Fibroblast of lung (primary cell): ENCODE data around the gene NR3C1. TPM values are rescaled to one million over a fixed set of nuclear protein-coding genes. Genes with fewer than 3 reads are reported as not detected.
A peak's percentile ranks its signal among the peaks of the same experiment; 100 is the strongest.

ENCODE experiments used
- DNase-seq, 2 donors: peaks; one replicate each; pipeline versions ENCODE4 v3.0.0 to v3.0.0-alpha.2; 2010; ENCODE audit warnings: low read depth in 2 of 2
- H2AFZ ChIP-seq: 2 replicates; pipeline ENCODE4 v1.5.1; 2012; ENCODE audit warnings: low read length, control low read depth, inconsistent platforms
- H3K27ac ChIP-seq: 2 replicates; pipeline ENCODE4 v1.5.1; 2011; ENCODE audit warnings: low read length, control low read depth; ENCODE audit not compliant: insufficient read depth
- H3K27me3 ChIP-seq: 2 replicates; pipeline ENCODE4 v1.5.1; 2011; ENCODE audit warnings: mild to moderate bottlenecking, low read length; ENCODE audit not compliant: control insufficient read depth, insufficient read depth
- H3K36me3 ChIP-seq: 2 replicates; pipeline ENCODE4 v1.5.1; 2011; ENCODE audit warnings: low read length; ENCODE audit not compliant: control insufficient read depth, insufficient read depth
- H3K4me1 ChIP-seq: 2 replicates; pipeline ENCODE4 v1.5.1; 2011; ENCODE audit warnings: low read length; ENCODE audit not compliant: control insufficient read depth, insufficient read depth; ENCODE audit errors: extremely low read depth
- H3K4me2 ChIP-seq: 2 replicates; pipeline ENCODE4 v1.5.1; 2011; ENCODE audit warnings: low read length, control low read depth; ENCODE audit not compliant: insufficient read depth; ENCODE audit errors: extremely low read depth
- H3K4me3 ChIP-seq, 4 experiments: fragments of 200-600 bp in 1 of 4; sonication (generic) in 1 of 4; replicated peaks in 1 of 4; 2 replicates each; pipeline ENCODE4 v1.5.1; 2011 to 2016; ENCODE audit warnings: low read length in 4 of 4, low read depth in 3 of 4, mild to moderate bottlenecking in 3 of 4, control low read depth in 2 of 4, inconsistent platforms in 1 of 4, mixed read lengths in 1 of 4; ENCODE audit not compliant: insufficient read depth in 1 of 4; ENCODE audit errors: control extremely low read depth in 1 of 4
- H3K79me2 ChIP-seq: 2 replicates; pipeline ENCODE4 v1.5.1; 2012; ENCODE audit warnings: mild to moderate bottlenecking, low read length, inconsistent platforms; ENCODE audit not compliant: control insufficient read depth, insufficient read depth
- H3K9ac ChIP-seq: 2 replicates; pipeline ENCODE4 v1.5.1; 2011; ENCODE audit warnings: mild to moderate bottlenecking, low read length, control low read depth; ENCODE audit not compliant: insufficient read depth
- H3K9me3 ChIP-seq: 2 replicates; pipeline ENCODE4 v1.5.1; 2012; ENCODE audit warnings: low read depth, low read length; ENCODE audit not compliant: control insufficient read depth, insufficient read depth
- H4K20me1 ChIP-seq: 2 replicates; pipeline ENCODE4 v1.5.1; 2011; ENCODE audit warnings: low read length; ENCODE audit not compliant: control insufficient read depth, insufficient read depth; ENCODE audit errors: extremely low read depth
- EZH2 ChIP-seq: IDR thresholded peaks from 2 replicates; pipeline ENCODE4 v1.5.1; 2012; ENCODE audit warnings: low read length, control low read depth, mild to moderate bottlenecking; ENCODE audit errors: missing control alignments
- polyA plus RNA-seq, 2 donors: library from polyadenylated mRNA; depleted of rRNA in 1 of 2; stranded (reverse) in 1 of 2; unstranded in 1 of 2; fragments of >200 nt; gene quantifications; 2 replicates each; pipeline ENCODE4 v1.2.1, GENCODE V29; 2011 to 2012; ENCODE audit warnings: missing spikeins in 1 of 2
- total RNA-seq: library from RNA; depleted of rRNA; stranded (reverse); fragments of >200 nt; gene quantifications from 2 replicates; pipeline ENCODE4 v1.2.1, GENCODE V29; 2014
- TF ChIP-seq, protein P1 (sequence below), 2 donors: IDR thresholded peaks in 1 of 2; conservative IDR thresholded peaks in 1 of 2; 1 replicate in 1 of 2; 2 replicates in 1 of 2; pipeline ENCODE4 v1.5.1; 2011 to 2012; ENCODE audit warnings: low read length in 2 of 2, control low read depth in 1 of 2, inconsistent platforms in 1 of 2, low read depth in 1 of 2, mild to moderate bottlenecking in 1 of 2

Gene NR3C1
- total and polyA plus RNA-seq, 2 donors (not counting 1 experiment from before 2014, with no cell fraction given) = 85.3 to 126 TPM

- no peaks in the 10 kb centered on the region for H4K20me1 ChIP-seq
- peaks cover 10% of the 10 kb centered on the region for H3K4me1 ChIP-seq
- peak overlapping the region; percentile 19 for H3K27ac ChIP-seq
- no peak overlapping the region for H3K4me2 ChIP-seq
- no peaks in the 10 kb centered on the region for H3K36me3 ChIP-seq
- H3K4me3 ChIP-seq = no peak overlapping the region
- DNase-seq = peak in 1 of 2 donors; percentile 61
- no peak overlapping the region for H2AFZ ChIP-seq
- no peaks in the 10 kb centered on the region for H3K27me3 ChIP-seq
- no peak overlapping the region for H3K9ac ChIP-seq
- H3K9me3 ChIP-seq = no peaks in the 10 kb centered on the region
- no peak for TF ChIP-seq EZH2
- TF ChIP-seq, protein P1, sequence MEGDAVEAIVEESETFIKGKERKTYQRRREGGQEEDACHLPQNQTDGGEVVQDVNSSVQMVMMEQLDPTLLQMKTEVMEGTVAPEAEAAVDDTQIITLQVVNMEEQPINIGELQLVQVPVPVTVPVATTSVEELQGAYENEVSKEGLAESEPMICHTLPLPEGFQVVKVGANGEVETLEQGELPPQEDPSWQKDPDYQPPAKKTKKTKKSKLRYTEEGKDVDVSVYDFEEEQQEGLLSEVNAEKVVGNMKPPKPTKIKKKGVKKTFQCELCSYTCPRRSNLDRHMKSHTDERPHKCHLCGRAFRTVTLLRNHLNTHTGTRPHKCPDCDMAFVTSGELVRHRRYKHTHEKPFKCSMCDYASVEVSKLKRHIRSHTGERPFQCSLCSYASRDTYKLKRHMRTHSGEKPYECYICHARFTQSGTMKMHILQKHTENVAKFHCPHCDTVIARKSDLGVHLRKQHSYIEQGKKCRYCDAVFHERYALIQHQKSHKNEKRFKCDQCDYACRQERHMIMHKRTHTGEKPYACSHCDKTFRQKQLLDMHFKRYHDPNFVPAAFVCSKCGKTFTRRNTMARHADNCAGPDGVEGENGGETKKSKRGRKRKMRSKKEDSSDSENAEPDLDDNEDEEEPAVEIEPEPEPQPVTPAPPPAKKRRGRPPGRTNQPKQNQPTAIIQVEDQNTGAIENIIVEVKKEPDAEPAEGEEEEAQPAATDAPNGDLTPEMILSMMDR (conservative IDR thresholded peaks at IDR 0.05 in 1 of 2, IDR thresholded peaks at IDR 0.05 in 1 of 2; ENCODE audit: low read depth in 1 of 2, low read length in 2 of 2) = no peak
- H3K79me2 ChIP-seq = no peaks in the 10 kb centered on the region
These were observed 172.1 kb downstream of the NR3C1 start for GRCh38 chr5:143231416-143231815.

DNA sequence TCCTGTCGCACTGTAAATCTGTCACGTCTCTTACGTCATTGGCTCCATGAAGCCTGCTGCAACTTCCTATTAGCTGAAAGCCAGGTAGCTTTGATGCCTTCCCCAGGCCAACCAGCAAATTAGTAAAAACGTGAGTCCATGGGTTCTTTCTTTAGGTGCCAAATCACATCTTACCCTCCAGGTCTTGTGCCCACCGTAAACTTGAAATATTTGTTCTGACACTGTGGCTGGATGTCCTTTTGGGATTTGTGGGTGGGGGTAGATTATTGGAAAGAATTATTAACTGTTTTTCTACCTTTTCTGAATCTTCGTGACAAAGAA, 172.8 kb downstream of the NR3C1 start:
- H3K4me2 ChIP-seq = no peak overlapping the region
- H3K79me2 ChIP-seq = no peaks in the 10 kb centered on the region
- no peak overlapping the region for H3K9ac ChIP-seq
- no peaks in the 10 kb centered on the region for H3K9me3 ChIP-seq
- H3K27me3 ChIP-seq = no peaks in the 10 kb centered on the region
- H2AFZ ChIP-seq = no peak overlapping the region
- H4K20me1 ChIP-seq = no peaks in the 10 kb centered on the region
- no peak overlapping the region for H3K27ac ChIP-seq
- H3K4me3 ChIP-seq = no peak overlapping the region
- TF ChIP-seq, protein P1 (conservative IDR thresholded peaks at IDR 0.05 in 1 of 2, IDR thresholded peaks at IDR 0.05 in 1 of 2; ENCODE audit: low read depth in 1 of 2, low read length in 2 of 2) = no peak
- TF ChIP-seq EZH2 = no peak
- H3K4me1 ChIP-seq = peaks cover 10% of the 10 kb centered on the region
- DNase-seq = no peak
- no peaks in the 10 kb centered on the region for H3K36me3 ChIP-seq

- H3K9me3 ChIP-seq = no peaks in the 10 kb centered on the region
- H3K27ac ChIP-seq = no peak overlapping the region
- H2AFZ ChIP-seq = no peak overlapping the region
- no peaks in the 10 kb centered on the region for H3K27me3 ChIP-seq
- DNase-seq = no peak
- H4K20me1 ChIP-seq = no peaks in the 10 kb centered on the region
- H3K4me1 ChIP-seq = peaks cover 10% of the 10 kb centered on the region
- no peak overlapping the region for H3K4me2 ChIP-seq
- TF ChIP-seq, protein P1 (conservative IDR thresholded peaks at IDR 0.05 in 1 of 2, IDR thresholded peaks at IDR 0.05 in 1 of 2; ENCODE audit: low read depth in 1 of 2, low read length in 2 of 2) = no peak
- TF ChIP-seq EZH2 = no peak
- no peak overlapping the region for H3K4me3 ChIP-seq
- no peaks in the 10 kb centered on the region for H3K36me3 ChIP-seq
- no peaks in the 10 kb centered on the region for H3K79me2 ChIP-seq
- no peak overlapping the region for H3K9ac ChIP-seq
These were observed 173.4 kb downstream of the NR3C1 start for GRCh38 chr5:143229896-143230675.
